GM12878 (cell line): ENCODE data around the gene SLC35A5. TPM values are rescaled to one million over a fixed set of nuclear protein-coding genes. Genes with fewer than 3 reads are reported as not detected.
A peak's percentile ranks its signal among the peaks of the same experiment; 100 is the strongest.

Experiments
- BCL3 ChIP-seq: IDR thresholded peaks from 2 replicates; pipeline ENCODE4 v1.6.1; 2011; ENCODE audit warnings: borderline replicate concordance, low read depth, mild to moderate bottlenecking, moderate library complexity, low read length; ENCODE audit not compliant: insufficient read depth, poor library complexity, severe bottlenecking
- CBX3 ChIP-seq: fragments of 200-600 bp; sonication (generic); IDR thresholded peaks from 2 replicates; pipeline ENCODE4 v1.6.1; 2016; ENCODE audit warnings: low read depth, borderline replicate concordance
- DPF2 ChIP-seq: fragments of 450-650 bp; IDR thresholded peaks from 2 replicates; pipeline ENCODE4 v1.6.1; 2017; ENCODE audit warnings: mild to moderate bottlenecking
- E2F4 ChIP-seq: IDR thresholded peaks from 2 replicates; pipeline ENCODE4 v1.6.1; 2012; ENCODE audit warnings: low read depth, low read length, improper control_type of control experiment
- ETV6 ChIP-seq, 2 experiments: fragments of 450-650 bp in 1 of 2; IDR thresholded peaks in 1 of 2; conservative IDR thresholded peaks in 1 of 2; 2 replicates each; pipeline ENCODE4 v1.6.1; 2014; ENCODE audit warnings: antibody characterized with exemption in 1 of 2, borderline replicate concordance in 1 of 2, low read depth in 1 of 2, mild to moderate bottlenecking in 1 of 2, moderate library complexity in 1 of 2
- FOS ChIP-seq: IDR thresholded peaks from 3 replicates; pipeline ENCODE4 v1.6.1; 2011; ENCODE audit warnings: borderline replicate concordance; ENCODE audit not compliant: insufficient read length; ENCODE audit errors: extremely low read depth
- GABPA ChIP-seq: IDR thresholded peaks from 2 replicates; pipeline ENCODE4 v1.6.1; 2014; ENCODE audit warnings: antibody characterized with exemption, low read depth, mild to moderate bottlenecking, inconsistent platforms
- HDAC2 ChIP-seq: fragments of 200-600 bp; sonication (generic); IDR thresholded peaks from 2 replicates; pipeline ENCODE4 v1.6.1; 2017
- MEF2A ChIP-seq: IDR thresholded peaks from 2 replicates; pipeline ENCODE4 v1.6.1; 2011; ENCODE audit warnings: low read depth, mild to moderate bottlenecking, low read length, moderate library complexity; ENCODE audit not compliant: insufficient read depth
- NFIC ChIP-seq: IDR thresholded peaks from 2 replicates; pipeline ENCODE4 v1.6.1; 2012; ENCODE audit warnings: low read depth, mild to moderate bottlenecking, inconsistent platforms, low read length, moderate library complexity
- NFXL1 ChIP-seq: fragments of 450-650 bp; IDR thresholded peaks from 2 replicates; pipeline ENCODE4 v1.6.1; 2017; ENCODE audit warnings: antibody characterized with exemption, mild to moderate bottlenecking, borderline replicate concordance
- NR2C1 ChIP-seq: fragments of 450-650 bp; IDR thresholded peaks from 2 replicates; pipeline ENCODE4 v1.6.1; 2017; ENCODE audit warnings: antibody characterized with exemption, mild to moderate bottlenecking, moderate library complexity
- RELB ChIP-seq: fragments of 450-650 bp; IDR thresholded peaks from 2 replicates; pipeline ENCODE4 v1.6.1; 2017; ENCODE audit warnings: low read depth, mild to moderate bottlenecking, moderate library complexity
- SMAD1 ChIP-seq: fragments of 450-650 bp; IDR thresholded peaks from 2 replicates; pipeline ENCODE4 v1.6.1; 2018; ENCODE audit warnings: mild to moderate bottlenecking, low read depth; ENCODE audit not compliant: partially characterized antibody
- TARDBP ChIP-seq: IDR thresholded peaks from 2 replicates; pipeline ENCODE4 v1.6.1; 2016; ENCODE audit warnings: borderline replicate concordance
- TCF12 ChIP-seq: IDR thresholded peaks from 2 replicates; pipeline ENCODE4 v1.6.1; 2011; ENCODE audit warnings: low read depth, mild to moderate bottlenecking, low read length
- WRNIP1 ChIP-seq: IDR thresholded peaks from 2 replicates; pipeline ENCODE4 v1.6.1; 2011; ENCODE audit warnings: low read depth, low read length, improper control_type of control experiment, borderline replicate concordance
- ZNF217 ChIP-seq: fragments of 450-650 bp; IDR thresholded peaks from 2 replicates; pipeline ENCODE4 v1.6.1; 2017; ENCODE audit warnings: antibody characterized with exemption, mild to moderate bottlenecking
- ZNF24 ChIP-seq: fragments of 450-650 bp; IDR thresholded peaks from 2 replicates; pipeline ENCODE4 v1.6.1; 2017; ENCODE audit warnings: antibody characterized with exemption, mild to moderate bottlenecking
- ZNF592 ChIP-seq: fragments of 450-650 bp; IDR thresholded peaks from 2 replicates; pipeline ENCODE4 v1.6.1; 2017; ENCODE audit warnings: mild to moderate bottlenecking, moderate library complexity
- polyA plus RNA-seq, 11 experiments: library from polyadenylated mRNA; depleted of rRNA in 4 of 11; unstranded in 6 of 11; stranded (reverse) in 5 of 11; fragments of >200 nt; fragmentation: Nextera tagmentation in 4 of 11; fragmentation: Illumina TruSeq in 1 of 11; extraction: Ambion mirVana in 4 of 11; extraction: Trizol in 1 of 11; gene quantifications; 1 replicate in 1 of 11; 2 replicates in 10 of 11; pipeline versions ENCODE4 v1.2.1 to v1.2.3, GENCODE V29; 2011 to 2016; ENCODE audit warnings: inconsistent platforms in 2 of 11, missing spikeins in 2 of 11, low read depth in 1 of 11
- total RNA-seq, 4 experiments: library from RNA; depleted of rRNA in 3 of 4; stranded (reverse); fragments of >200 nt in 3 of 4; fragmentation: Illumina TruSeq in 1 of 4; extraction: Trizol in 1 of 4; gene quantifications; 2 replicates each; pipeline versions ENCODE4 v1.2.1 to v1.2.3, GENCODE V29; 2013 to 2021

Gene SLC35A5
- total and polyA plus RNA-seq, 10 of the 15 experiments (the other 5 are each of a cell fraction or from before 2014, with no cell fraction given): 10.9 to 38.1 (median 16.0) TPM

GRCh38 chr3:112602217-112602838 lies 40.5 kb downstream of the SLC35A5 start (continued):
- TF ChIP-seq CBX3 (no peak), ZNF592 (no peak), NR2C1 (no peak), WRNIP1 (no peak), TCF12 (no peak), ZNF217 (peak; percentile 66; the same call in 1 of the 2 replicates), NFIC (peak; percentile 88), GABPA (0 out of 2 replicates have a peak, but pooled peaks have one; percentile 49), NFXL1 (no peak), MEF2A (peak; percentile 97), FOS (no peak), RELB (no peak), ZNF24 (no peak), TARDBP (no peak), E2F4 (no peak), HDAC2 (no peak), BCL3 (peak; percentile 14), DPF2 (no peak), ETV6 (conservative IDR thresholded peaks at IDR 0.05 in 1 of 2, IDR thresholded peaks at IDR 0.05 in 1 of 2; ENCODE audit: borderline replicate concordance in 1 of 2, low read depth in 1 of 2) (peak in 1 of 2 experiments; percentile 54; a peak in 1 of 4 replicates), SMAD1 (no peak)
